Transverse colon (tissue), 3 donors: ENCODE results near the gene LDLRAD4.

Experiments
- CTCF ChIP-seq, 5 experiments: fragments of 200-600 bp in 3 of 5; fragments of 450-650 bp in 2 of 5; sonication (generic) in 3 of 5; IDR thresholded peaks; 1 replicate in 2 of 5; 2 replicates in 3 of 5; pipeline ENCODE4 v1.5.1; 2016 to 2017; ENCODE audit warnings: antibody characterized with exemption in 5 of 5, inconsistent platforms in 3 of 5, mild to moderate bottlenecking in 2 of 5, moderate library complexity in 1 of 5
- POLR2A ChIP-seq: fragments of 450-650 bp; IDR thresholded peaks from one replicate; pipeline ENCODE4 v1.6.1; 2016; ENCODE audit warnings: antibody characterized with exemption, mild to moderate bottlenecking, moderate library complexity

GRCh38 chr18:13445241-13445897 lies 226.8 kb downstream of the LDLRAD4 start:
- TF ChIP-seq CTCF (IDR thresholded peaks at IDR 0.05) (no peak), POLR2A (no peak)
